Sigmoid colon (tissue), 3 donors: ENCODE data around the gene PCGF3.
"Not testable (repeated sequence)": the region's sequence is repeated elsewhere in the genome, so short reads cannot be mapped to it uniquely, and the experiment has no call there.

ENCODE experiments used
- CTCF ChIP-seq, 4 experiments: fragments of 450-650 bp in 3 of 4; fragments of 200-600 bp in 1 of 4; IDR thresholded peaks; one replicate each; pipeline ENCODE4 v1.5.1; 2016 to 2019; ENCODE audit warnings: antibody characterized with exemption in 4 of 4, mild to moderate bottlenecking in 3 of 4, moderate library complexity in 2 of 4
- POLR2A ChIP-seq, 2 donors: fragments of 450-650 bp; IDR thresholded peaks; one replicate each; pipeline ENCODE4 v1.6.1; 2016; ENCODE audit warnings: antibody characterized with exemption in 2 of 2, mild to moderate bottlenecking in 2 of 2, moderate library complexity in 2 of 2

- not testable (repeated sequence) for TF ChIP-seq CTCF, POLR2A (IDR thresholded peaks at IDR 0.05)
Measured at GRCh38 chr4:775485-775884, 69.9 kb downstream of the PCGF3 start.
